ENCODE results near the gene KCNIP4.

DNA sequence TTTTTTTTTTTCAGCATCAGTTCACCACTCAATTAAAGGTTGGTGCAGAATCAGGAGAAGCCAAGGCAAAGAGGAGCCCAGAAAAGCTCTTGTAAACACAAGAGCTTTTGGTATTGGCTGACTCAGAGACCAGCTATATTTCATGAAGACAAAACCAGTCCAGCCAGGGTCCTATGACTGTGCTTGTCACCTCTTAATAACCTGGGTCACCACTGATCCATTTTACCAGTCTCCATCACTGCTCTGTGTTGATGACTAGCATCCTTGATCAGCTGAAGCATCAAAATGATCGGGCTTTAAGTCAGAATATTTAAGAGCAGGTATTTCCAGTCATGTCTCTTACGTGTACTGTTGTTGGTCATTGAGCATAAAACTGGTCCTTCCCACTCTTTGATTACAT, 1010.4 kb downstream of the KCNIP4 start:
- TF ChIP-seq, protein P1, sequence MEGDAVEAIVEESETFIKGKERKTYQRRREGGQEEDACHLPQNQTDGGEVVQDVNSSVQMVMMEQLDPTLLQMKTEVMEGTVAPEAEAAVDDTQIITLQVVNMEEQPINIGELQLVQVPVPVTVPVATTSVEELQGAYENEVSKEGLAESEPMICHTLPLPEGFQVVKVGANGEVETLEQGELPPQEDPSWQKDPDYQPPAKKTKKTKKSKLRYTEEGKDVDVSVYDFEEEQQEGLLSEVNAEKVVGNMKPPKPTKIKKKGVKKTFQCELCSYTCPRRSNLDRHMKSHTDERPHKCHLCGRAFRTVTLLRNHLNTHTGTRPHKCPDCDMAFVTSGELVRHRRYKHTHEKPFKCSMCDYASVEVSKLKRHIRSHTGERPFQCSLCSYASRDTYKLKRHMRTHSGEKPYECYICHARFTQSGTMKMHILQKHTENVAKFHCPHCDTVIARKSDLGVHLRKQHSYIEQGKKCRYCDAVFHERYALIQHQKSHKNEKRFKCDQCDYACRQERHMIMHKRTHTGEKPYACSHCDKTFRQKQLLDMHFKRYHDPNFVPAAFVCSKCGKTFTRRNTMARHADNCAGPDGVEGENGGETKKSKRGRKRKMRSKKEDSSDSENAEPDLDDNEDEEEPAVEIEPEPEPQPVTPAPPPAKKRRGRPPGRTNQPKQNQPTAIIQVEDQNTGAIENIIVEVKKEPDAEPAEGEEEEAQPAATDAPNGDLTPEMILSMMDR (IDR thresholded peaks at IDR 0.05): no peak
- no peak for TF ChIP-seq POLR2A (IDR thresholded peaks at IDR 0.05)
